ENCODE results near the gene RNF213.

RNF213 gene

GRCh38 chr17:80331820-80332219 is 71.2 kb downstream of the RNF213 start:
- Histone ChIP-seq H3K9me3 (ENCODE audit: insufficient read depth, low read length) (no peaks in the 10 kb centered on the region), H3K9me2 (replicated peaks; ENCODE audit: insufficient read depth, low read length) (no peaks in the 10 kb centered on the region), H3K4me3 (ENCODE audit: insufficient read depth, low read length, poor library complexity, severe bottlenecking) (no peak overlapping the region), H3K4me2 (ENCODE audit: low read depth, low read length, poor library complexity, severe bottlenecking) (no peak overlapping the region), H3F3A (ENCODE audit: insufficient read depth) (no peaks in the 10 kb centered on the region), H3K79me2 (ENCODE audit: insufficient read depth, low read length) (no peaks in the 10 kb centered on the region), H2AFZ (ENCODE audit: low read depth, low read length, severe bottlenecking) (no peak overlapping the region), H3K36me3 (ENCODE audit: low read length) (no peaks in the 10 kb centered on the region), H3K27me3 (ENCODE audit: low read length) (no peaks in the 10 kb centered on the region), H3K27ac (ENCODE audit: low read depth, low read length) (no peak overlapping the region), H3K9ac (ENCODE audit: low read length) (no peak overlapping the region), H4K20me1 (ENCODE audit: low read depth, low read length) (no peaks in the 10 kb centered on the region)
- TF ChIP-seq EZH2phosphoT487 (conservative IDR thresholded peaks at IDR 0.05; ENCODE audit: low read length): no peak
- no peak for TF ChIP-seq CTCF (IDR thresholded peaks at IDR 0.05; ENCODE audit: insufficient read depth, low read length, poor library complexity, severe bottlenecking)

- no peak for TF ChIP-seq EZH2phosphoT487 (conservative IDR thresholded peaks at IDR 0.05; ENCODE audit: low read length)
- TF ChIP-seq CTCF (IDR thresholded peaks at IDR 0.05; ENCODE audit: insufficient read depth, low read length, poor library complexity, severe bottlenecking): no peak
- Histone ChIP-seq H3K27me3 (ENCODE audit: low read length) (no peaks in the 10 kb centered on the region), H3K9me2 (replicated peaks; ENCODE audit: insufficient read depth, low read length) (no peaks in the 10 kb centered on the region), H2AFZ (ENCODE audit: low read depth, low read length, severe bottlenecking) (no peak overlapping the region), H3K36me3 (ENCODE audit: low read length) (no peaks in the 10 kb centered on the region), H3K27ac (ENCODE audit: low read depth, low read length) (no peak overlapping the region), H3K9ac (ENCODE audit: low read length) (no peak overlapping the region), H3K4me2 (ENCODE audit: low read depth, low read length, poor library complexity, severe bottlenecking) (no peak overlapping the region), H3F3A (ENCODE audit: insufficient read depth) (no peaks in the 10 kb centered on the region), H3K4me3 (ENCODE audit: insufficient read depth, low read length, poor library complexity, severe bottlenecking) (no peak overlapping the region), H3K9me3 (ENCODE audit: insufficient read depth, low read length) (no peaks in the 10 kb centered on the region), H3K79me2 (ENCODE audit: insufficient read depth, low read length) (no peaks in the 10 kb centered on the region), H4K20me1 (ENCODE audit: low read depth, low read length) (no peaks in the 10 kb centered on the region)
These were observed 76.7 kb downstream of the RNF213 start for GRCh38 chr17:80337195-80337895.

DNA sequence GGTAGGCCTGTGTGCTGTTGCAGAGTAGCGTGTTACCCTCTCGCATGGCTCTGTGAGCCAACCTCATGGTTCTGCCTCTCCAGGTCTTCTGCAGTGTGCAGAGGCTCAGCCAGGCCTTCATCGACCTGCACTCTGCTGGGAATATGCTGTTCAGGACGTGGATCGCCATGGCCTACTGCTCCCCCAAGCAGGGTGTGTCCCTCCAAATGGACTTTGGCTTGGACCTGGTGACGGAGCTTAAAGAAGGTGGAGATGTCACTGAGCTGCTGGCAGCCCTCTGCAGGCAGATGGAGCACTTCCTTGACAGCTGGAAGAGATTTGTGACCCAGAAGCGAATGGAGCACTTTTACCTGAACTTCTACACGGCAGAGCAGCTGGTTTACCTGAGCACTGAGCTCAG is 78.5 kb downstream of the RNF213 start:
- H3K4me2 ChIP-seq (ENCODE audit: low read depth, low read length, poor library complexity, severe bottlenecking): no peak overlapping the region
- H3K9me2 ChIP-seq (replicated peaks; ENCODE audit: insufficient read depth, low read length): no peaks in the 10 kb centered on the region
- no peaks in the 10 kb centered on the region for H3K79me2 ChIP-seq (ENCODE audit: insufficient read depth, low read length)
- no peak overlapping the region for H2AFZ ChIP-seq (ENCODE audit: low read depth, low read length, severe bottlenecking)
- TF ChIP-seq EZH2phosphoT487 (conservative IDR thresholded peaks at IDR 0.05; ENCODE audit: low read length) (no peak), CTCF (IDR thresholded peaks at IDR 0.05; ENCODE audit: insufficient read depth, low read length, poor library complexity, severe bottlenecking) (no peak)
- H3F3A ChIP-seq (ENCODE audit: insufficient read depth): no peaks in the 10 kb centered on the region
- H3K4me3 ChIP-seq (ENCODE audit: insufficient read depth, low read length, poor library complexity, severe bottlenecking): no peak overlapping the region
- H4K20me1 ChIP-seq (ENCODE audit: low read depth, low read length): no peaks in the 10 kb centered on the region
- H3K27ac ChIP-seq (ENCODE audit: low read depth, low read length): no peak overlapping the region
- H3K9ac ChIP-seq (ENCODE audit: low read length): no peak overlapping the region
- H3K36me3 ChIP-seq (ENCODE audit: low read length): no peaks in the 10 kb centered on the region
- no peaks in the 10 kb centered on the region for H3K27me3 ChIP-seq (ENCODE audit: low read length)
- H3K9me3 ChIP-seq (ENCODE audit: insufficient read depth, low read length): no peaks in the 10 kb centered on the region

Data from SU-DHL-6 (cell line).